ENCODE measurements around the gene NEDD4L.

DNA sequence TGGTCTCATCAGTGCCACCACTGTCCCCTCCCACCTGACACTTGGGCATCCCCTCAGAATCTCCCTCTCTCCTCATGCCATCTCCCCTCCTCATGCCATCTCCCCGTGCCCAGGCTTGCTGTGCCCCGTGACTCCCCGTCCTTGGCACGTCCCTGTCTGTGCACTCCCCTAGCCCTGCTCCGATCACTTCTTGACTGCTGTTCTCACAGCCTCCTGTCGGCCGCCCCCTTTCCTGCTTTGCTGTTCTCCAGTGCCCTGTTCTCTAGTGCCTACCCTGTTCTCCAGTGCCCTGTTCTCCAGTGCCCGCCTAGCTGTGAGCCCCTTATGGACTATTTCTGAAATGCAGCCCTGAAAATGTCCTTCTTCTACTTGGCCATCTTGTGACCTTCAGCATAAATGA lies 331.0 kb downstream of the NEDD4L start:
- TF ChIP-seq RARB (CRISPR knock-in tag; IDR thresholded peaks at IDR 0.05): no peak
- TF ChIP-seq, protein P1, sequence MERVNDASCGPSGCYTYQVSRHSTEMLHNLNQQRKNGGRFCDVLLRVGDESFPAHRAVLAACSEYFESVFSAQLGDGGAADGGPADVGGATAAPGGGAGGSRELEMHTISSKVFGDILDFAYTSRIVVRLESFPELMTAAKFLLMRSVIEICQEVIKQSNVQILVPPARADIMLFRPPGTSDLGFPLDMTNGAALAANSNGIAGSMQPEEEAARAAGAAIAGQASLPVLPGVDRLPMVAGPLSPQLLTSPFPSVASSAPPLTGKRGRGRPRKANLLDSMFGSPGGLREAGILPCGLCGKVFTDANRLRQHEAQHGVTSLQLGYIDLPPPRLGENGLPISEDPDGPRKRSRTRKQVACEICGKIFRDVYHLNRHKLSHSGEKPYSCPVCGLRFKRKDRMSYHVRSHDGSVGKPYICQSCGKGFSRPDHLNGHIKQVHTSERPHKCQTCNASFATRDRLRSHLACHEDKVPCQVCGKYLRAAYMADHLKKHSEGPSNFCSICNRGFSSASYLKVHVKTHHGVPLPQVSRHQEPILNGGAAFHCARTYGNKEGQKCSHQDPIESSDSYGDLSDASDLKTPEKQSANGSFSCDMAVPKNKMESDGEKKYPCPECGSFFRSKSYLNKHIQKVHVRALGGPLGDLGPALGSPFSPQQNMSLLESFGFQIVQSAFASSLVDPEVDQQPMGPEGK (CRISPR knock-in tag; IDR thresholded peaks at IDR 0.05; ENCODE audit: borderline replicate concordance): no peak
- no peak for TF ChIP-seq ARNTL (CRISPR knock-in tag; IDR thresholded peaks at IDR 0.05; ENCODE audit: borderline replicate concordance, low read depth)
- TF ChIP-seq, protein P2, sequence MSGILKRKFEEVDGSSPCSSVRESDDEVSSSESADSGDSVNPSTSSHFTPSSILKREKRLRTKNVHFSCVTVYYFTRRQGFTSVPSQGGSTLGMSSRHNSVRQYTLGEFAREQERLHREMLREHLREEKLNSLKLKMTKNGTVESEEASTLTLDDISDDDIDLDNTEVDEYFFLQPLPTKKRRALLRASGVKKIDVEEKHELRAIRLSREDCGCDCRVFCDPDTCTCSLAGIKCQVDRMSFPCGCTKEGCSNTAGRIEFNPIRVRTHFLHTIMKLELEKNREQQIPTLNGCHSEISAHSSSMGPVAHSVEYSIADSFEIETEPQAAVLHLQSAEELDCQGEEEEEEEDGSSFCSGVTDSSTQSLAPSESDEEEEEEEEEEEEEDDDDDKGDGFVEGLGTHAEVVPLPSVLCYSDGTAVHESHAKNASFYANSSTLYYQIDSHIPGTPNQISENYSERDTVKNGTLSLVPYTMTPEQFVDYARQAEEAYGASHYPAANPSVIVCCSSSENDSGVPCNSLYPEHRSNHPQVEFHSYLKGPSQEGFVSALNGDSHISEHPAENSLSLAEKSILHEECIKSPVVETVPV (CRISPR knock-in tag; IDR thresholded peaks at IDR 0.05): no peak
- TF ChIP-seq, protein P3, sequence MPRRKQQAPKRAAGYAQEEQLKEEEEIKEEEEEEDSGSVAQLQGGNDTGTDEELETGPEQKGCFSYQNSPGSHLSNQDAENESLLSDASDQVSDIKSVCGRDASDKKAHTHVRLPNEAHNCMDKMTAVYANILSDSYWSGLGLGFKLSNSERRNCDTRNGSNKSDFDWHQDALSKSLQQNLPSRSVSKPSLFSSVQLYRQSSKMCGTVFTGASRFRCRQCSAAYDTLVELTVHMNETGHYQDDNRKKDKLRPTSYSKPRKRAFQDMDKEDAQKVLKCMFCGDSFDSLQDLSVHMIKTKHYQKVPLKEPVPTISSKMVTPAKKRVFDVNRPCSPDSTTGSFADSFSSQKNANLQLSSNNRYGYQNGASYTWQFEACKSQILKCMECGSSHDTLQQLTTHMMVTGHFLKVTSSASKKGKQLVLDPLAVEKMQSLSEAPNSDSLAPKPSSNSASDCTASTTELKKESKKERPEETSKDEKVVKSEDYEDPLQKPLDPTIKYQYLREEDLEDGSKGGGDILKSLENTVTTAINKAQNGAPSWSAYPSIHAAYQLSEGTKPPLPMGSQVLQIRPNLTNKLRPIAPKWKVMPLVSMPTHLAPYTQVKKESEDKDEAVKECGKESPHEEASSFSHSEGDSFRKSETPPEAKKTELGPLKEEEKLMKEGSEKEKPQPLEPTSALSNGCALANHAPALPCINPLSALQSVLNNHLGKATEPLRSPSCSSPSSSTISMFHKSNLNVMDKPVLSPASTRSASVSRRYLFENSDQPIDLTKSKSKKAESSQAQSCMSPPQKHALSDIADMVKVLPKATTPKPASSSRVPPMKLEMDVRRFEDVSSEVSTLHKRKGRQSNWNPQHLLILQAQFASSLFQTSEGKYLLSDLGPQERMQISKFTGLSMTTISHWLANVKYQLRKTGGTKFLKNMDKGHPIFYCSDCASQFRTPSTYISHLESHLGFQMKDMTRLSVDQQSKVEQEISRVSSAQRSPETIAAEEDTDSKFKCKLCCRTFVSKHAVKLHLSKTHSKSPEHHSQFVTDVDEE (CRISPR knock-in tag; IDR thresholded peaks at IDR 0.05): no peak
- no peak for TF ChIP-seq ZFP30 (CRISPR knock-in tag; IDR thresholded peaks at IDR 0.05)
- TF ChIP-seq, protein P4, sequence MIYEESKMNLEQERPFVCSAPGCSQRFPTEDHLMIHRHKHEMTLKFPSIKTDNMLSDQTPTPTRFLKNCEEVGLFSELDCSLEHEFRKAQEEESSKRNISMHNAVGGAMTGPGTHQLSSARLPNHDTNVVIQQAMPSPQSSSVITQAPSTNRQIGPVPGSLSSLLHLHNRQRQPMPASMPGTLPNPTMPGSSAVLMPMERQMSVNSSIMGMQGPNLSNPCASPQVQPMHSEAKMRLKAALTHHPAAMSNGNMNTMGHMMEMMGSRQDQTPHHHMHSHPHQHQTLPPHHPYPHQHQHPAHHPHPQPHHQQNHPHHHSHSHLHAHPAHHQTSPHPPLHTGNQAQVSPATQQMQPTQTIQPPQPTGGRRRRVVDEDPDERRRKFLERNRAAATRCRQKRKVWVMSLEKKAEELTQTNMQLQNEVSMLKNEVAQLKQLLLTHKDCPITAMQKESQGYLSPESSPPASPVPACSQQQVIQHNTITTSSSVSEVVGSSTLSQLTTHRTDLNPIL (CRISPR knock-in tag; IDR thresholded peaks at IDR 0.05; ENCODE audit: low read depth): no peak
- TF ChIP-seq TCF4 (CRISPR knock-in tag; IDR thresholded peaks at IDR 0.05; ENCODE audit: borderline replicate concordance): no peak
